Left renal pelvis (tissue), 4 donors: Measurements from ENCODE around the gene LTBP3. TPM values are rescaled to one million over a fixed set of nuclear protein-coding genes. Genes with fewer than 3 reads are reported as not detected.

Source experiments
- DNase-seq, 4 donors: peaks; one replicate each; pipeline ENCODE4 v3.0.0-alpha.2; 2013; ENCODE audit warnings: low read depth in 4 of 4, low spot score in 3 of 4
- polyA plus RNA-seq, 4 donors: library from polyadenylated mRNA; unstranded; fragments of 120-200 nt; gene quantifications; one replicate each; pipeline ENCODE4 v1.2.1, GENCODE V29; 2013; ENCODE audit not compliant: insufficient read length in 4 of 4

The LTBP3 gene
- polyA plus RNA-seq, 4 donors = 115 to 360 (median 154) TPM

DNA sequence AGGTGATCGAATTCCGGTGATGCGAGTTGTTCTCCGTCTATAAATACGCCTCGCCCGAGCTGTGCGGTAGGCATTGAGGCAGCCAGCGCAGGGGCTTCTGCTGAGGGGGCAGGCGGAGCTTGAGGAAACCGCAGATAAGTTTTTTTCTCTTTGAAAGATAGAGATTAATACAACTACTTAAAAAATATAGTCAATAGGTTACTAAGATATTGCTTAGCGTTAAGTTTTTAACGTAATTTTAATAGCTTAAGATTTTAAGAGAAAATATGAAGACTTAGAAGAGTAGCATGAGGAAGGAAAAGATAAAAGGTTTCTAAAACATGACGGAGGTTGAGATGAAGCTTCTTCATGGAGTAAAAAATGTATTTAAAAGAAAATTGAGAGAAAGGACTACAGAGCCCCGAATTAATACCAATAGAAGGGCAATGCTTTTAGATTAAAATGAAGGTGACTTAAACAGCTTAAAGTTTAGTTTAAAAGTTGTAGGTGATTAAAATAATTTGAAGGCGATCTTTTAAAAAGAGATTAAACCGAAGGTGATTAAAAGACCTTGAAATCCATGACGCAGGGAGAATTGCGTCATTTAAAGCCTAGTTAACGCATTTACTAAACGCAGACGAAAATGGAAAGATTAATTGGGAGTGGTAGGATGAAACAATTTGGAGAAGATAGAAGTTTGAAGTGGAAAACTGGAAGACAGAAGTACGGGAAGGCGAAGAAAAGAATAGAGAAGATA lies 59.0 kb downstream of the LTBP3 start, which contains the start of gene MALAT1:
MALAT1 (plus strand) TSS at position 69 of the 736 bp plus-strand sequence.
- DNase-seq = peak in 3 of 4 donors; percentile 94 to 95 (median 94)

DNA sequence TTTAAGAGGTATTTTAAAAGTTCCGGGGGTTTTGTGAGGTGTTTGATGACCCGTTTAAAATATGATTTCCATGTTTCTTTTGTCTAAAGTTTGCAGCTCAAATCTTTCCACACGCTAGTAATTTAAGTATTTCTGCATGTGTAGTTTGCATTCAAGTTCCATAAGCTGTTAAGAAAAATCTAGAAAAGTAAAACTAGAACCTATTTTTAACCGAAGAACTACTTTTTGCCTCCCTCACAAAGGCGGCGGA lies 59.5 kb downstream of the LTBP3 start:
- no peak for DNase-seq

DNA sequence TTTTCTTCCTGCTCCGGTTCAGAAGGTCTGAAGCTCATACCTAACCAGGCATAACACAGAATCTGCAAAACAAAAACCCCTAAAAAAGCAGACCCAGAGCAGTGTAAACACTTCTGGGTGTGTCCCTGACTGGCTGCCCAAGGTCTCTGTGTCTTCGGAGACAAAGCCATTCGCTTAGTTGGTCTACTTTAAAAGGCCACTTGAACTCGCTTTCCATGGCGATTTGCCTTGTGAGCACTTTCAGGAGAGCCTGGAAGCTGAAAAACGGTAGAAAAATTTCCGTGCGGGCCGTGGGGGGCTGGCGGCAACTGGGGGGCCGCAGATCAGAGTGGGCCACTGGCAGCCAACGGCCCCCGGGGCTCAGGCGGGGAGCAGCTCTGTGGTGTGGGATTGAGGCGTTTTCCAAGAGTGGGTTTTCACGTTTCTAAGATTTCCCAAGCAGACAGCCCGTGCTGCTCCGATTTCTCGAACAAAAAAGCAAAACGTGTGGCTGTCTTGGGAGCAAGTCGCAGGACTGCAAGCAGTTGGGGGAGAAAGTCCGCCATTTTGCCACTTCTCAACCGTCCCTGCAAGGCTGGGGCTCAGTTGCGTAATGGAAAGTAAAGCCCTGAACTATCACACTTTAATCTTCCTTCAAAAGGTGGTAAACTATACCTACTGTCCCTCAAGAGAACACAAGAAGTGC lies 60.0 kb downstream of the LTBP3 start:
- no peak for DNase-seq

DNA sequence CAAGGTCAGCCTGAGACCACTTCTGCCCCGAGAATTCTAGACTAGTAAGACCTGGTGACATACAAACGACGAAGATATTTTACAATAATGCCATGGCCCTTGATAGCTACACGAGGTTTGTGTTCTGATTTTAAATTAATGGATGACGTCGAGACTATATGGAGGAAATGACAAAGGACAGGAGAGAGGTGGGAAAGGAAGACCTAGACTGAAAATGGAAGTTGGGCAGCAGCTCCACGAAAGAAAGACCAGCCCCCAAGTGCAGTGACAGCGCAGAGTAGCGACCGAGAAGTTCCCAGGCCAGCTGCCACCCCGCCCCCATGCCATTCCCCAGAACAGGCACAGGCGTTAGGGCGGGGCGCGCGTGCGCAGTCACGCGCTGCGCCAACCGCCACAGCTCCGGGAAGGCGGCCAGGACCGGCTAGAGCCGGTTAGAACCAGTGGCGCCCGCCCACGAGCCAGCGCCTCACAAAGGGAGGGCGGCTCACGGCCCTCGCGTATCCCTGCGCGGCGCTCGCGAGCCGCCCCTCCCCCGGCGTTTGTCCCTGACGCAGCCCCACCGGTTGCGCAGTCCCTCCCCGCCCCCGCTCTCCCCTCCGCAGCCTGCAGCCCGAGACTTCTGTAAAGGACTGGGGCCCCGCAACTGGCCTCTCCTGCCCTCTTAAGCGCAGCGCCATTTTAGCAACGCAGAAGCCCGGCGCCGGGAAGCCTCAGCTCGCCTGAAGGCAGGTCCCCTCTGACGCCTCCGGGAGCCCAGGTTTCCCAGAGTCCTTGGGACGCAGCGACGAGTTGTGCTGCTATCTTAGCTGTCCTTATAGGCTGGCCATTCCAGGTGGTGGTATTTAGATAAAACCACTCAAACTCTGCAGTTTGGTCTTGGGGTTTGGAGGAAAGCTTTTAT lies 60.8 kb downstream of the LTBP3 start:
- DNase-seq = peak; percentile 96 to 97 (median 96)

DNA sequence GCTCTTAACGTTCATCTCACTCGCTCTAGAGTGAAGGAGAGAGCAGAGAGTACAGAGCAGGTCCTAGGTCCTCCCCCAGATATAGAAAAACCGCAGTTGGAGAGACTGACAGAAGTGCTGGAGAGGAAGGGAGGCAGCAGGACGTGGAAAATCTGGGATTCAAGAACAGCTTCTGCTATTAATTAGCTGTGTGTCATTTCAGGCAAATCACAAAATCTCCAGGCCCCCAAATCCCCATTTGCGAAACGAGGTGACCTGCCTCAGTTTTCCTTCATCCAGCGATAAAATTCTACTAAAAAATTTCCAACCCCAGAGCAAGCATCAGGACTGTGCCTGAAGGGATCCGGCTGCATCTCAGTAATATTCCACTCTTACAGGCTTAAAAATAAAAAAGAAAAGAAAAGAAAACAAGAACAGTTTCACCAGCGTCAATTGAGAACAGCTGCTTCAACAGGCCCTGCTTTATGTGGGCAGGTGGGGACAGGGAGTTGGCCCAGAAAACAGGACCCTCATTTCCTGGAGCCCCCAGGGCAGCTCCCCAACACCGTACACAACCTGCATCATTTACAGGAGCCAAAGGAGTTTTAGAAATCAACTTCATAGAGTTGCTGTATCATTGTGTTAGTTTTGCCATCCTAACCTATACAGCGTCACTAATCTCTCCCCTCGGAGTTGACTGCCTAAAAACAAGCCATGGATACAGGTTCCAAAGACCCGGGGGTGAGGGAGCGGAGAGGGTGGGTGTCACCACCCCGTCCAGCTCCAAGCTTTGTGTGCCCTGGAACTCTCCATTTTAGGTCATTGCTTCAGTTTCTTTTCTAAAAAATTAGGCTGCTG lies 61.6 kb downstream of the LTBP3 start:
- no peak for DNase-seq

DNA sequence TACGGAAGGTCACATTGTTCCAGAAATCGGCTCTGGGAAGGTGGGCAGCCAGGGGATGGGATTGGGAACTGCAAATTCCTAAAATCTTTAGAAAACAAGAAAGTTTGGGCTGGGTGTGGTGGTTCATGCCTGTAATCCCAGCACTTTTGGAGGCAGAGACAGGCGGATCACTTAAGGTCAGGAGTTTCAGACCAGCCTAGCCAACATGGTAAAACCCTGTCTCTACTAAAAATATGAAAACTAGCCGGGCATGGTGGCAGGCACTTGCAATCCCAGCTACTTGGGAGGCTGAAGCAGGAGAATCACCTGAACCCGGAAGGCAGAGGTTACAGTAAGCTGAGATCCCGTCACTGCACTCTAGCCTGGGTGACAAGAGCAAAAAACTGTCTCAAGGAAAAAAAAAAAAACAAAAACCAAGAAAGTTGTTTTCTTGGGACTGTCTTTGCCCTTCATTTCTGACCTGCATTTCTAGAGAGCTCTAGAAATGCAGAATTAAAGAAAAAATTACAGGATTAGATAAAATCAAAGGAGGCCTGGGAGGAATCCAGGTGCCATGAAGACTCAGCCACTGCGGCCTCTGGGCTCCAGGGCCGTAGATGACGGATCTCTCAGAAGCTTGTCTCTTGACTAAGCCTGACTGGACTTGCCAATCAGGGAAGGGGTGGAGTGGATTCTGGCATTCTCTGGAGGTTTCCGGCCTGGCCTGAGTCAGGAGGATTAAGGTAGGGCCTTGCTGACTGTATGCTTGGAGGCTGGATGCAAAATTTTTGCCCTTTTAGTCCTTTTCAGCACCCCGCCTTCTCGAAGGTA lies 64.6 kb downstream of the LTBP3 start:
- DNase-seq = no peak

DNA sequence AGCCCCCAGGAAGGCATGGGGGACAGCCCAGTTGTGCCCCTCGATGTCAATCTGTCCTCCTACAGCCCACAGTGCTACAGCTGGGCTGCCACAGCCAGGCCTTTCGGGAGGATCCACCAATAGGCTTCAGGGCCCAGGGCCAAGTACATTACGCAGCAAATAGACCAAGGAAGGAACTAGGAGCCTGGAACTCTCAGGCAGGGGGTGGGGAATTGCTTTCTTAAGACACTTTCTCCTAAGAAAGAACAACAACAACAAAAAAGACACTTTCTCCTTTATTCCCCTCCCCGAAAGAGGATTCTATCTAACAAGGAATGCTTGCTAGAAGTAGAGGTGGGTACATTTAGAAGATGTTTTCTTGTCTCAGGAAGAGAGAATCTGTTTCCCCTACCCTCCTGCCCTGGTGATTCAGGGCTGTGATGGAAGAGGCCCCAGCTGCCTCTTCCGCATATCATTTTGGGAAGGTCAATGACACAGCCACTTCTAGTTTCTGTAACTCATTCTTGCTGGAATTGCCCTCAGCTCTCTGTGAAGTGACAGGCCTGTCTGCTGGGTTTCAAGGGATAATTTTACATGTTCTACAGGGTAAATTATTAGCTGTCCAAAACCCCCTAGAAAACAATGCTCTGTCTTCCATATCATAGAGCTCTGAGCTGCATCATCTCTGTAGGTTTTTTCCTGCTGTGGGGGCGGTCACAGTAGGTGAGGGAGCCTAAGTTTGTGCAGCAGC lies 65.4 kb downstream of the LTBP3 start:
- no peak for DNase-seq

DNA sequence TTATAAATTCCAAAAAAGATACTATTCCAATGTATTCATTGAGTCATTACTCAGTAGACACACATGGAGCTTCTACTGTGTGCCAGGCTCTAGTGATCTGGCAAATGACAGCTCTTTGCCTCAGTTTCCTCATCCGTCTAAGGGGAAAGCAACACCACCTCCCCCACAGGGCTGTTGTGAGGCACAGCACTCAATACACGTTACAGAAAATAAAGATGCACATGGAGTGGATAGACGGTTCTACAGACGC lies 65.8 kb downstream of the LTBP3 start:
- no peak for DNase-seq

DNA sequence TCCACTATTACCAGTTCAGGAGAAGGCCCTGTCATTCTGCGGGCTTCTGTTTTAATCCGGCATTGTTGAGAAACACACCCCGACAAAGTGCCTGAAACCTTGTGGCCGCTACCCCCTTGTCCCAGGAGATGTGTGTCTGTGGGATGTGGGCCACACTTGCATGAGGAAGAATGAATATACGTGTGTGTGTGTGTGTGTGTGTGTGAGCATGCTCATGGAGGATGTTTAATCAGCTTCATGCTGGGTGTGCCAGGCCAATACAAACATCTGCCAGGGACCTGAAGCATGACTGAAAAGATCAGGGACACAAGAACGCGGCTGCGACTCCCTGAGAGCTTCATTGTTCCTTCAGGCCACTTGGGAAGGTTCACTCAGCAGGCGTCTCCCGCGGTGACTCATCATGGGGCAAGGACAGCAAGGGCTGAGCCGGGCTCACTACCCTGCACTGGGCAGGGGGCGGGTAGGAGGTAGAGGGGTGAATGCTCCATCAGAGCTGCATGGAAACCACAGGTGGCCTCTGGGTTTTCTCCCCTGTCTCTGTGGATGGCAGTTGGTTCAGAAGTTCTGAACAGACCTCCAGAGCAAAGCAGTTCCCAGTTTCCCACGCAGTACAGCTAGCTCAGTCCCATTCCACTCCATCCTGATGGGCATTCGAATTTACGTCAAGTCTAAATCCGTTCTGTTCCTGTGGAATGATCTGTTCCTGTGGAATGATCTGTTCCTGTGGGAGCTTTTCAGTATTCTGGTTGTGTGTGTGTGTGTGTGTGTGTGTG lies 66.4 kb downstream of the LTBP3 start:
- no peak for DNase-seq

DNA sequence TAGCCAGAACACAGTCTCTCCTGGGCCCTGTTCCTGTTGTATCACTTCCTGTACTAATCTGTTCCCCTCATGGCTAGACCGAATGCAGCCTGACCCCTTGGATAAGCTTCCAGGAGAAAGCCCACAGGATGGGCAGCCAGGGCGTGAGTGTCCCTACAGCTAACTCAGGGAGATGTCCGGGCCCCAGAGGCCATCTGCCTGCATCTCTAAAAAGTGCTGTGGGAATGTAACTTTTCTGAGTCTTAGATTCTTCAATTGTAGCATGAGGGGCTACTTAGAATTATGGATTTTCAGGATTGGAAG lies 67.0 kb downstream of the LTBP3 start:
- DNase-seq = no peak

DNA sequence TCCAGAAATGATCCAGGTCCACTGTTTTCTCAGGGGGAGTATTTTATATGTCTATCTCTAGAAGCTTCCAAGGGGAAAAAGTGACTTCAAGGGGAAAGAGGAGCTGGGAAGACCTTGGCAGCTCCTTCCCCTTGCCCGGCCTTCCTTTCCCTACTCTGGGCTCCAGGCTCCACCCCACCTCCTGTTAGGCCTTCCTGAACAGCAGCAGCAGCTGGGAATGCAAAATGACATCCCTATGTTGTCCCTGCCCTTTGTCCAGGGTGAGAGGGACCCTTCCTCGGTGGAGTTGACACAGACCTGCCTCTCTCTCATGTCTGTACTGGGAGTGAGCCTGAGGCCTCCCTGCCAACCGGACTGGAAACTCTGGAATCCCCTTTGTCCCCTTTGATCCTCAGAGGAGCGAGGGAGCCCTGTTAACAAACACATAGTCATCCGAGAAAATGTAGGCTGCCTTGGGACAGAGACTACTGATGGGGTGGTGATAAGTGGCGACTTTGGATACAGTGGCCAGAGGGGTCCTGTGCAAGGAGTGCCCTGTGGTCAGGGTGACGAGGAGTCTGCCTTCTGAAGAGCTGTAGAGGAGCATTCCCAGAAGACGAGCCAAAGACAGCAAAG lies 68.3 kb downstream of the LTBP3 start:
- no peak for DNase-seq

DNA sequence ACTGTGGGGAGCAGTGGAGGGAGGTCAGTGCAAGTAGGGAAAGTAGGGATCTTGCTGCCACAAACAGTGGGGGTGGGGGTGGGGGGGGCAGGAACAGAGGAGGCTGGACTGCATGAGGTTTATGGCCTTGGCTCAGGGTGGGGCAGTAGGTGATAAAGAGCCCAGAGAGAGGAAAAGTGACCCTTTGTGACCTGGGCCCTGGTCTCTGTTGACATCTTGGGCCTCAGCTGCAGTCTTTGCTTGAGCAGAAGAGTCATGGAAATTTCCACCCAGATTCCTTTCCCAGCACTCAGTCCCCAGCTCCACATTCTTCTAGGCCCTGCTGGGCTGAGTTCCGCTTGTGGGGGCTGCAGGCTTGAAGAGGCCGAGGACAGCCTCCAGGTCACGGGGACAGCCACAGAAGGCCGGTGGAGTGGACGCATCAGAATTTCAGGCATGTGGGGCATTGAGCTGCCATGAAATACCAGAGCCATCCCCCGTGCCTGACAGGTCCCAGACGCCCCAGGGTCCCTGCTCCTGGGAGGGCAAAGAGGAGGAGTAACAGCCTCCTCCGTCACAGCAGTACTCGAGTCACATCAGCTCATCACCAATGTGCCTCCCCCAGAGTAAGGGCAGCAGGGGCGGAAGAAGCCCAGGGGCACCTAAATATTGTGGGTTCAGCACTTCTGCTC lies 69.0 kb downstream of the LTBP3 start:
- no peak for DNase-seq

Other genes starting within 250 kb of the LTBP3 start
- 10 to 100 TPM in 2 of 4 donors, 1 to 10 TPM in 2; 7.0 to 24.1 (median 11.4) TPM for gene CDC42EP2, start 243.5 kb downstream of the LTBP3 start, polyA plus RNA-seq
- gene DPF2, start 224.5 kb downstream of the LTBP3 start, polyA plus RNA-seq = 100 to 1,000 TPM in 1 of 4 donors, 10 to 100 TPM in 3; 80.6 to 102 (median 88.0) TPM
- under 1 TPM; 0.41 to 0.69 (median 0.55) TPM for gene TIGD3, start 203.6 kb downstream of the LTBP3 start, polyA plus RNA-seq
- 1 to 10 TPM; 4.2 to 9.2 (median 6.1) TPM for gene SLC25A45, start 175.7 kb downstream of the LTBP3 start, polyA plus RNA-seq
- gene FRMD8, start 171.7 kb downstream of the LTBP3 start, polyA plus RNA-seq = 10 to 100 TPM; 11.2 to 24.4 (median 17.0) TPM
- gene NEAT1, start 135.6 kb downstream of the LTBP3 start, polyA plus RNA-seq = 100 to 1,000 TPM; 132 to 289 (median 201) TPM
- 100 to 1,000 TPM; 557 to 843 (median 666) TPM for gene MALAT1, start 59.3 kb downstream of the LTBP3 start, polyA plus RNA-seq
- gene SCYL1, start 33.3 kb downstream of the LTBP3 start, polyA plus RNA-seq = 10 to 100 TPM; 58.6 to 83.9 (median 59.5) TPM
- gene ZNRD2, start 12.1 kb upstream of the LTBP3 start, polyA plus RNA-seq = 10 to 100 TPM; 43.7 to 60.9 (median 56.4) TPM
- 10 to 100 TPM; 19.7 to 41.1 (median 28.6) TPM for gene FAM89B, start 14.2 kb upstream of the LTBP3 start, polyA plus RNA-seq
- 10 to 100 TPM in 3 of 4 donors, 1 to 10 TPM in 1; 10.0 to 29.2 (median 20.2) TPM for gene EHBP1L1, start 17.7 kb upstream of the LTBP3 start, polyA plus RNA-seq
- gene KCNK7, start 37.4 kb upstream of the LTBP3 start, polyA plus RNA-seq = under 1 TPM; 0.24 to 0.95 (median 0.46) TPM
- gene MAP3K11, start 55.9 kb upstream of the LTBP3 start, polyA plus RNA-seq = 10 to 100 TPM; 24.9 to 47.5 (median 34.7) TPM
- gene PCNX3, start 57.4 kb upstream of the LTBP3 start, polyA plus RNA-seq = 10 to 100 TPM; 20.3 to 37.9 (median 28.1) TPM
- gene SIPA1, start 79.7 kb upstream of the LTBP3 start, polyA plus RNA-seq = 10 to 100 TPM; 20.5 to 46.5 (median 34.1) TPM
- 10 to 100 TPM; 50.0 to 62.9 (median 58.8) TPM for gene RELA, start 104.6 kb upstream of the LTBP3 start, polyA plus RNA-seq
- 10 to 100 TPM; 47.9 to 80.4 (median 65.7) TPM for gene KAT5, start 153.9 kb upstream of the LTBP3 start, polyA plus RNA-seq
- 10 to 100 TPM; 32.0 to 59.4 (median 36.5) TPM for gene RNASEH2C, start 162.4 kb upstream of the LTBP3 start, polyA plus RNA-seq
- 1 to 10 TPM; 2.7 to 9.7 (median 6.0) TPM for gene AP5B1, start 222.6 kb upstream of the LTBP3 start, polyA plus RNA-seq
- 10 to 100 TPM in 2 of 4 donors, 1 to 10 TPM in 1, under 1 TPM in 1; 0.23 to 15.9 (median 9.9) TPM for gene OVOL1, start 228.7 kb upstream of the LTBP3 start, polyA plus RNA-seq